Myocyte (in vitro differentiated cells): ENCODE data around the gene PIK3AP1. TPM values are rescaled to one million over a fixed set of nuclear protein-coding genes. Genes with fewer than 3 reads are reported as not detected.
"Not testable (repeated sequence)": the region's sequence is repeated elsewhere in the genome, so short reads cannot be mapped to it uniquely, and the experiment has no call there.

Experiments
- DNase-seq: peaks from one replicate; pipeline ENCODE4 v3.0.0-alpha.2; 2012; ENCODE audit warnings: low read depth
- total RNA-seq: library from RNA; depleted of rRNA; stranded (reverse); fragments of >200 nt; gene quantifications from 2 replicates; pipeline ENCODE4 v1.2.3, GENCODE V29; 2014

PIK3AP1 gene
- total RNA-seq, 1 donor from 2014 or later: 0.29 TPM

GRCh38 chr10:96737307-96737902 lies 17.1 kb upstream of the PIK3AP1 start:
- not testable (repeated sequence) for DNase-seq

GRCh38 chr10:96724621-96725020 lies 4.3 kb upstream of the PIK3AP1 start:
- DNase-seq: peak; percentile 65

DNA sequence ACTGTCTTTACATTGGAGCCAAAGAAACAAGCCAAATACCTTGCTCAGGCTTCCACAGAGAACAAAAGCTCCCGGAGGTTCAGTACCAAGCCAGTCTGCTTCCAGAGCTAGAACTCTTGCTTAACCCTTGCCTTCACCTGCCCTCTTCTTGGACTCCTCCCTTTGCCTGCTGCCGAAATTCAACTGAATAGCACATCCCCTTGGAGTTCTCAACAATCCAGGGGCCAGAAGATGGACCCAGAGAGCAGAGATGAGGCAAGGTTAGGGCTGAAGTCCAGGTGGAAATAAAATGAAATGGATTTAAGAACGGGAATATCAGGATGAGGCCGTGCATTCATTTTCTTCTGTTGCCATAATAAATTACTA lies 876 bp upstream of the PIK3AP1 start:
- no peak for DNase-seq

DNA sequence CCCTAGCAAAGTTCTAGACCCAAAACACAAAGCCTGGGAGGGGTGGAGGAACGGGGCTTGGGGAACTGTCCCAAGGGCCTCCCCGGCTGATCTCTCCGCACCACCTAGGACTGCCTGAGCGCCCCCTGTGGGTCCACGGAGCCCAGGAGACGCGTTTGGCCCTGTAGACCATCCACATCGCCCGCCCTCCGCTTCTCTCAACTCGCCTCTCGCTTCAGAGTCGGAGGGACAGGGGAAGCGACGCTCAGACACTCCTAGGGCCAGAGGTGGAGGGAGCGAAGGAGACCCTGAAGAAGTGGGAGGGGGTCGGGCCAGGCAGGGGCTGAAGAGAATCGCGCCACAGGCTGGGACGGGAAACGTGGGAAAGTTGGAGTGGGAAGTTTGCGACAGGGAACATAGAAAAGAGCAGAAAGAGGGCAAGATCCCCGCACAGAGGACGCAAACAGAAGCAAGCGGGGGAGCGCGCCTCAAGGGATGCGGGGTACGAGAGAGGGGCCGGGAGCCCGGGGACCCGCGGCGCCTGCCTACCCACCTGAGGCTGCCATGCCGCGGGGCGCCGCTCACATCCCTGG lies 378 bp downstream of the PIK3AP1 start:
- peak; percentile 6 for DNase-seq

- no peak for DNase-seq
Measured at GRCh38 chr10:96719200-96719599, 1.1 kb downstream of the PIK3AP1 start.

- DNase-seq: no peak
Measured at GRCh38 chr10:96718304-96718990, 1.9 kb downstream of the PIK3AP1 start.

GRCh38 chr10:96716390-96716789 lies 3.9 kb downstream of the PIK3AP1 start:
- no peak for DNase-seq

GRCh38 chr10:96714746-96715255 lies 5.5 kb downstream of the PIK3AP1 start:
- DNase-seq: no peak

- no peak for DNase-seq
Measured at GRCh38 chr10:96714031-96714590, 6.2 kb downstream of the PIK3AP1 start.

DNA sequence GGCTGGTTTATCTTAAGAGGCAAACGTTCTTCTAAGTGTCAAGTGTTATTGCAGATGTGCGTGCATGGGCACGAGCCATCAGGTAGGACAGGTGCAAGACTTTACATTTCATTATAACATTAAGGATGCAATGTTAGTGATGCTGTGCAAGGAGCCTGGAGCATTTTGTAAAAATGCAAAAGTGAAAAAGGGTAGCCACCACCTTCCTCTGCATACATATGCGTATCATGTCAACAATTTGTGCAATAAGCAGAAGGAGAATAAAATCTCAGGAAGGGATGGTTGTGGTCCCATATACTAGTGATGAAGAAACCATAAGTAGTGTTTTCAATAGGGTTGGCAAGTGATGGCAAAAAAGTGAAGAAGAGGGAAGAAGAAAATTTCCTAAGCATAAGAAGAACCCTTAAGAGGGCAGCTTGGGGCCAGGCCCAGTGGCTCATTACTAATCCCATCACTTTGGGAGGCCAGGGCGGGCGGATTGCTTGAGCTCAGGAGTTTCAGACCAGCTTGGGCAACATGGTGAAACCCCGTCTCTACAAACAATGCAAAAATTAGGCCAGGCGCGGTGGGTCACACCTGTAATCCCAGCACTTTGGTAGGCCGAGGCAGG lies 7.5 kb downstream of the PIK3AP1 start:
- DNase-seq: no peak

DNA sequence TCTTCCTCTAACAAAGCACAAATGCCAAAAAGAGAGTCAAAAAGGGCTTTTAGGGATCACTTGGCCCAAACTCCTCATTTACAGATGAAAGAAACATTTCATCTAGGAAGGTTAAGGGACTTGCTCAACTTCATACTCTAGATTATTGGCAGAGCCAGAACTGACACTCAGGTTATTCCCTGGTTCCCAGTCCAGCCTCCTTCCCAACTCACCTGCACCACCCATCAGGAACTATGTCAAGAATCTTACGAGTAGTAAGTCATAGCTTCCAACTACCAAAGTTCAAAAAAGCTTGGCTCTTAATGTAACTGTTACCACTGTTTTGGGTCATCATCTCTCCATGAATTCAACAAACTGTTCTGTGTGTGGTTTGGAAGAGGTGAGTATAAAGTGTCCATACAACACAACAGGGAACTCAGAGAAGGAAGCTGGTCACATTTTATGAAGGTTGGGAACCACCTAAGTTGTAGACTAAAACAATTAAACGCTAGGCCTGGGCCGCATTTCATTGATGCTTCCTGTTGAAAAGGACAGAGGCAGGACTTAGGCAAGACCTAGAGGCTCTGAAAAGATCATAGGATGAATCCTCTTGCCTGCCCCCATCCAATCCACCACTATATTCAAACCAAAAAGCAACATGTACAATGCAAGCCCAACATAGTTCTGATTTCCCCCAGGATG lies 9.1 kb downstream of the PIK3AP1 start:
- DNase-seq: no peak

DNA sequence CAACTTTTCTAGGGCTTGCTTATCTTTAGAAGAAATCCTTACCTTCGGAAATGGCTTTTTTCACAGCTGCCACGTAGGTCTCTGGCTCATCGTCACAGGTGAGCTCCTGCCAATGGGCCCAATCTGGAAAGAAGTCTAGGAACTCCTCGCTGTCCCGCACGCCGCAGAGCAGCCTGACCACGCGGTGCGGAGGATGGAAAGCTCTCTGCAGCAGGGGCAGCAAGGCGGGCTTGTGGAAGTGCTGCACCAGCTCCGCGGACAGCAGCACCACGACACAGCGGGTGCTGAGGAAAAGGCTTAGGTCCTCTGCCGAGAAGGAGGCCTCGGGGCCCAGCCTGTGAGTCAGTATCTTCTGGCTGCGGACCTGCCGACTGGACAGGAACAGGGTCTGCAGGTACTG lies 10.8 kb downstream of the PIK3AP1 start:
- no peak for DNase-seq

DNA sequence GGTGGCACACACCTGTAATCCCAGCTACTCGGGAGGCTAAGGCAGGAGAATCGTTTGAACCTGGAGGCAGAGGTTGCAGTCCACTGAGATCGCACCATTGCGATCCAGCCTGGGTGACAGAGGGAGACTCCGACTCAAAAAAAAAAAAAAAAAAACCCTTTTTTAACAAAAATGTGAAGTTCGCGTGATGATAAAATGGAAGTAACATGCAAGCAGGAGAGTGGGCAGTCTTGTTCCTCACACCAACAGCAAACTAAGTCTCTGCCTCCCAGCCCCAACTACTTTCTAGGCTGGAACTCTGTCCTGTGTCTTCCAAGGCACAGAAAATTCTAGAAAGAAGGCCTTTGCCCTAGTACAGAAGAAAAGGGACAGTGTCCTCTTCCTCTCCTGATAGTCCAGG lies 11.3 kb downstream of the PIK3AP1 start:
- DNase-seq: no peak

GRCh38 chr10:96708456-96708855 lies 11.9 kb downstream of the PIK3AP1 start:
- no peak for DNase-seq

GRCh38 chr10:96706331-96706853 lies 13.9 kb downstream of the PIK3AP1 start:
- DNase-seq: no peak

- no peak for DNase-seq
Measured at GRCh38 chr10:96705134-96705533, 15.2 kb downstream of the PIK3AP1 start.

DNA sequence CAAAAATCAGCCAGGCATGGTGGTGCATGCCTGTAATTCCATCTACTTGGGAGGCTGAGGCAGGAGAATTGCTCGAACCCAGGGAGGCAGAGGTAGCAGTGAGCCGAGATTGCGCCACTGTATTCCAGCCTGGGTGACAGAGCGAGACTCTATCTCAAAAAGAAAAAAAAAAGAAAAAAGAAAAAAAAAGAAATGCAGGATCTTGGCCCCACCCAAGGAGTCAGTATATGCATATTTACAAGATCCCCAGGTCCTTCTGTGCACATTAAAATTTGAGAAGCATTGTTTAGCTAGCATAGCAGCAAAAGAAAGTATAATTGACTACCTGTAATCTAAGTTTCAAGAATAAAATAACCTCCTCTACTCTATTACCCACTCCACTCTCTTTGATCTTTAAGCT lies 15.8 kb downstream of the PIK3AP1 start:
- DNase-seq: no peak

DNA sequence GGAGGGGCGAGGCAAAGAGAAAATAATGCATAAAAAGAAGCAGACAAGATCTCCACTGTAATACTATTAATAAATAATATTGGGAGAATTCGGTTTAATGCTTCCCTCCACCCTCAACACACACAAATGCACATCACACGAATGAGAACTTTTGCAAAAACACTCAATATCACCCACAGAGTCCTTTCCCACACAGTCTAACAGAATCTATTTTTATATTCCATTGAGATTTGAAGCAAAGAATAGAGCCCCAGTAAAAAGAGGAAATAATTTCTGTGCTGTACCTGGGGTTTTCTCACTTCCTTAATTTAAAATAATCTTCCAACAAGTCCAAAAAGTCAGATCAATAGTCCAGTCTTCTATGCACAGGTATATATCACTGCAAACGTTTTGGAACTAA lies 17.0 kb downstream of the PIK3AP1 start:
- DNase-seq: no peak

- DNase-seq: no peak
Measured at GRCh38 chr10:96701265-96701664, 19.0 kb downstream of the PIK3AP1 start.

GRCh38 chr10:96700374-96701099 lies 19.8 kb downstream of the PIK3AP1 start:
- DNase-seq: no peak
